ENCODE measurements around the gene FBXO45.

FBXO45 gene

GRCh38 chr3:196602673-196603072, 34.2 kb downstream of the FBXO45 start:
- Histone ChIP-seq H2AFZ (ENCODE audit: low read length) (no peak overlapping the region), H3K4me3 (ENCODE audit: low read length, poor library complexity, severe bottlenecking) (no peak overlapping the region), H3K36me3 (ENCODE audit: insufficient read depth, low read length) (no peaks in the 10 kb centered on the region), H4K20me1 (ENCODE audit: insufficient read depth, low read length, poor library complexity, severe bottlenecking) (no peaks in the 10 kb centered on the region), H3K4me1 (ENCODE audit: insufficient read depth, low read length, poor library complexity, severe bottlenecking) (peaks cover 4% of the 10 kb centered on the region), H3K9ac (ENCODE audit: low read depth, low read length, poor library complexity, severe bottlenecking) (no peak overlapping the region), H3K79me2 (ENCODE audit: insufficient read depth, low read length) (peaks cover 2% of the 10 kb centered on the region), H3K9me2 (replicated peaks; ENCODE audit: low read depth, low read length) (no peaks in the 10 kb centered on the region), H3K27me3 (ENCODE audit: insufficient read depth, low read length, poor library complexity, severe bottlenecking) (no peaks in the 10 kb centered on the region), H3K4me2 (ENCODE audit: low read depth, low read length, poor library complexity, severe bottlenecking) (no peak overlapping the region), H3K9me3 (ENCODE audit: insufficient read depth, low read depth, low read length) (no peaks in the 10 kb centered on the region), H3F3A (ENCODE audit: low read depth) (no peaks in the 10 kb centered on the region)
- TF ChIP-seq CTCF (conservative IDR thresholded peaks at IDR 0.05; ENCODE audit: low read length) (no peak), EZH2phosphoT487 (IDR thresholded peaks at IDR 0.05; ENCODE audit: borderline replicate concordance) (no peak)

- no peaks in the 10 kb centered on the region for H3F3A ChIP-seq (ENCODE audit: low read depth)
- no peaks in the 10 kb centered on the region for H3K79me2 ChIP-seq (ENCODE audit: insufficient read depth, low read length)
- no peaks in the 10 kb centered on the region for H3K9me2 ChIP-seq (replicated peaks; ENCODE audit: low read depth, low read length)
- no peak overlapping the region for H3K4me3 ChIP-seq (ENCODE audit: low read length, poor library complexity, severe bottlenecking)
- TF ChIP-seq CTCF (conservative IDR thresholded peaks at IDR 0.05; ENCODE audit: low read length) (no peak), EZH2phosphoT487 (IDR thresholded peaks at IDR 0.05; ENCODE audit: borderline replicate concordance) (no peak)
- no peaks in the 10 kb centered on the region for H3K4me1 ChIP-seq (ENCODE audit: insufficient read depth, low read length, poor library complexity, severe bottlenecking)
- H3K9me3 ChIP-seq (ENCODE audit: insufficient read depth, low read depth, low read length) = no peaks in the 10 kb centered on the region
- H3K4me2 ChIP-seq (ENCODE audit: low read depth, low read length, poor library complexity, severe bottlenecking) = no peak overlapping the region
- H3K9ac ChIP-seq (ENCODE audit: low read depth, low read length, poor library complexity, severe bottlenecking) = no peak overlapping the region
- no peak overlapping the region for H2AFZ ChIP-seq (ENCODE audit: low read length)
- H3K27me3 ChIP-seq (ENCODE audit: insufficient read depth, low read length, poor library complexity, severe bottlenecking) = no peaks in the 10 kb centered on the region
- no peaks in the 10 kb centered on the region for H4K20me1 ChIP-seq (ENCODE audit: insufficient read depth, low read length, poor library complexity, severe bottlenecking)
- no peaks in the 10 kb centered on the region for H3K36me3 ChIP-seq (ENCODE audit: insufficient read depth, low read length)
Observed at GRCh38 chr3:196603683-196604082, 35.2 kb downstream of the FBXO45 start.

GRCh38 chr3:196604548-196604947, 36.1 kb downstream of the FBXO45 start:
- H3K9me3 ChIP-seq (ENCODE audit: insufficient read depth, low read depth, low read length) = no peaks in the 10 kb centered on the region
- no peaks in the 10 kb centered on the region for H4K20me1 ChIP-seq (ENCODE audit: insufficient read depth, low read length, poor library complexity, severe bottlenecking)
- no peaks in the 10 kb centered on the region for H3F3A ChIP-seq (ENCODE audit: low read depth)
- H3K36me3 ChIP-seq (ENCODE audit: insufficient read depth, low read length) = no peaks in the 10 kb centered on the region
- H3K9me2 ChIP-seq (replicated peaks; ENCODE audit: low read depth, low read length) = no peaks in the 10 kb centered on the region
- peaks cover 2% of the 10 kb centered on the region for H3K79me2 ChIP-seq (ENCODE audit: insufficient read depth, low read length)
- H3K4me3 ChIP-seq (ENCODE audit: low read length, poor library complexity, severe bottlenecking) = no peak overlapping the region
- no peak overlapping the region for H3K9ac ChIP-seq (ENCODE audit: low read depth, low read length, poor library complexity, severe bottlenecking)
- H2AFZ ChIP-seq (ENCODE audit: low read length) = no peak overlapping the region
- H3K27me3 ChIP-seq (ENCODE audit: insufficient read depth, low read length, poor library complexity, severe bottlenecking) = no peaks in the 10 kb centered on the region
- H3K4me2 ChIP-seq (ENCODE audit: low read depth, low read length, poor library complexity, severe bottlenecking) = no peak overlapping the region
- H3K4me1 ChIP-seq (ENCODE audit: insufficient read depth, low read length, poor library complexity, severe bottlenecking) = peaks cover 5% of the 10 kb centered on the region
- no peak for TF ChIP-seq EZH2phosphoT487 (IDR thresholded peaks at IDR 0.05; ENCODE audit: borderline replicate concordance)
- TF ChIP-seq CTCF (conservative IDR thresholded peaks at IDR 0.05; ENCODE audit: low read length) = no peak
